ENCODE measurements around the gene MPO.

DNA sequence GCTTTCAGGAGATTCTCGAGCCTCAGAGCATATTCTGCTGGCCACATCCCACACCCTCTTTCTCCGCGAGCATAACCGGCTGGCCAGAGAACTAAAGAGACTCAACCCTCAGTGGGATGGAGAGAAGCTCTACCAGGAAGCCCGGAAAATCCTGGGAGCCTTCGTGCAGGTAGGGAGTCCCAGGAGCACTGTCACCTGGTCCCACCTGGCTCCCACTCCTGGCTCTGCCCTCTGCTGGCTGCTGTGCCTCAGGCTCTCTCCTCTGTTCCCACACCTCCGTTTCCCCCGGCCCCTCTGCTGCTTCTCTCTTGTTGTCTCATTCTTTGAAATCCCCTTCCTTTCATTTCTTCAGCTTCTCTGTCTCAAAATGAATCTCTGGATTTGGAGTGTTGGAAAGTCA, 25.9 kb downstream of the MPO start:
- TF ChIP-seq, protein P1, sequence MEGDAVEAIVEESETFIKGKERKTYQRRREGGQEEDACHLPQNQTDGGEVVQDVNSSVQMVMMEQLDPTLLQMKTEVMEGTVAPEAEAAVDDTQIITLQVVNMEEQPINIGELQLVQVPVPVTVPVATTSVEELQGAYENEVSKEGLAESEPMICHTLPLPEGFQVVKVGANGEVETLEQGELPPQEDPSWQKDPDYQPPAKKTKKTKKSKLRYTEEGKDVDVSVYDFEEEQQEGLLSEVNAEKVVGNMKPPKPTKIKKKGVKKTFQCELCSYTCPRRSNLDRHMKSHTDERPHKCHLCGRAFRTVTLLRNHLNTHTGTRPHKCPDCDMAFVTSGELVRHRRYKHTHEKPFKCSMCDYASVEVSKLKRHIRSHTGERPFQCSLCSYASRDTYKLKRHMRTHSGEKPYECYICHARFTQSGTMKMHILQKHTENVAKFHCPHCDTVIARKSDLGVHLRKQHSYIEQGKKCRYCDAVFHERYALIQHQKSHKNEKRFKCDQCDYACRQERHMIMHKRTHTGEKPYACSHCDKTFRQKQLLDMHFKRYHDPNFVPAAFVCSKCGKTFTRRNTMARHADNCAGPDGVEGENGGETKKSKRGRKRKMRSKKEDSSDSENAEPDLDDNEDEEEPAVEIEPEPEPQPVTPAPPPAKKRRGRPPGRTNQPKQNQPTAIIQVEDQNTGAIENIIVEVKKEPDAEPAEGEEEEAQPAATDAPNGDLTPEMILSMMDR (conservative IDR thresholded peaks at IDR 0.05 in 1 of 2, IDR thresholded peaks at IDR 0.05 in 1 of 2; ENCODE audit: low read depth in 1 of 2, low read length in 2 of 2) = no peak
- no peak for TF ChIP-seq EZH2 (IDR thresholded peaks at IDR 0.05; ENCODE audit: low read length, missing control alignments)
